Stimulated activated CD4-positive, alpha-beta T cell treated with anti-CD3 and anti-CD28 coated beads, Interleukin-1b, Interleukin-23, amount 100 ng/mL, for 48 hours (primary cell): Measurements from ENCODE around the gene PEPD.

Experiments
- DNase-seq: peaks from one replicate; pipeline ENCODE4 v3.0.0-alpha.2; 2020

PEPD gene

GRCh38 chr19:33344573-33344925 is 177.0 kb downstream of the PEPD start:
- DNase-seq: no peak

GRCh38 chr19:33343859-33344572 is 177.6 kb downstream of the PEPD start:
- no peak for DNase-seq

GRCh38 chr19:33343301-33343700 is 178.3 kb downstream of the PEPD start:
- DNase-seq: no peak

- no peak for DNase-seq
Observed at GRCh38 chr19:33340991-33341390, 180.6 kb downstream of the PEPD start.

GRCh38 chr19:33339016-33339984 is 182.3 kb downstream of the PEPD start:
- DNase-seq: no peak
